ENCODE measurements around the gene TBC1D5. TPM values are rescaled to one million over a fixed set of nuclear protein-coding genes. Genes with fewer than 3 reads are reported as not detected.

Gene TBC1D5
- total and polyA plus RNA-seq, 2 of the 4 experiments (the other 2 are of a cell fraction) = 16.4 to 57.0 TPM

GRCh38 chr3:17752436-17752835 is 10.0 kb upstream of the TBC1D5 start:
- POLR2A ChIA-PET (ENCODE audit: unreplicated experiment) = no interaction called here
- CTCF ChIA-PET = no interaction called here
- no peak overlapping the region for H3K9ac ChIP-seq (ENCODE audit: low read depth, low read length)
- H3K18ac ChIP-seq (ENCODE audit: low read depth, low read length) = no peak overlapping the region
- dilution Hi-C loops (cut with HindIII; ENCODE audit: low sequenced_read_pairs, unreplicated experiment) (no loop called here), in situ Hi-C loops (cut with MboI; ENCODE audit: low sequenced_read_pairs) (no loop called here), intact Hi-C loops (cut with micrococcal nuclease) (no loop called here)
- H3K27me3 ChIP-seq (ENCODE audit: control insufficient read depth, insufficient read depth, low read length) = no peaks in the 10 kb centered on the region; the same call in 1 of the 2 replicates
- H3K14ac ChIP-seq (replicated peaks; ENCODE audit: low read depth, low read length) = no peak overlapping the region
- H4K5ac ChIP-seq (ENCODE audit: low read depth, low read length) = no peak overlapping the region
- H2BK20ac ChIP-seq (ENCODE audit: low read depth, low read length) = no peak overlapping the region
- H3K9me1 ChIP-seq (ENCODE audit: insufficient read depth, low read length) = no peaks in the 10 kb centered on the region
- no peaks in the 10 kb centered on the region for H3K79me1 ChIP-seq (ENCODE audit: low read depth in 1 of 2, low read length in 2 of 2)
- H2BK5ac ChIP-seq (ENCODE audit: low read depth, low read length, poor library complexity, severe bottlenecking) = no peak overlapping the region
- H2BK15ac ChIP-seq (ENCODE audit: low read depth, low read length) = no peak overlapping the region
- no peak overlapping the region for H3K56ac ChIP-seq (ENCODE audit: extremely low read depth, insufficient read depth, low read length)
- no peaks in the 10 kb centered on the region for H4K20me1 ChIP-seq (ENCODE audit: insufficient read depth, low read length)
- no peak overlapping the region for H2AK5ac ChIP-seq (ENCODE audit: low read depth, low read length)
- H3K9me3 ChIP-seq (ENCODE audit: control insufficient read depth, insufficient read depth, low read length) = no peaks in the 10 kb centered on the region
- no peak overlapping the region for H2AK9ac ChIP-seq (replicated peaks; ENCODE audit: low read depth, low read length, poor library complexity)
- no peak overlapping the region for H3K27ac ChIP-seq (ENCODE audit: insufficient read depth, low read length)
- DNase-seq (no peak), ATAC-seq (ENCODE audit: low read depth) (no peak)
- H3K4ac ChIP-seq (ENCODE audit: low read depth, low read length) = no peak overlapping the region
- no peak overlapping the region for H3K4me2 ChIP-seq (ENCODE audit: low read depth, low read length)
- H3K4me1 ChIP-seq (ENCODE audit: control insufficient read depth, insufficient read depth, low read length) = no peaks in the 10 kb centered on the region
- no peaks in the 10 kb centered on the region for H3K36me3 ChIP-seq (ENCODE audit: control insufficient read depth, insufficient read depth, low read length)
- no TSS peak for BruUV-seq (replicated peaks)
- no peak overlapping the region for H3K4me3 ChIP-seq (ENCODE audit: insufficient read depth, low read depth, low read length)
- H2AFZ ChIP-seq (replicated peaks; ENCODE audit: low read length, poor library complexity) = no peak overlapping the region
- no peak overlapping the region for H4K91ac ChIP-seq (ENCODE audit: insufficient read depth, low read depth, low read length)
- TF ChIP-seq FOS (IDR thresholded peaks at IDR 0.05; ENCODE audit: low read depth, low read length) = no peak
- no peak for TF ChIP-seq CHD1 (IDR thresholded peaks at IDR 0.05; ENCODE audit: low read depth, low read length)
- TF ChIP-seq BHLHE40 (IDR thresholded peaks at IDR 0.05; ENCODE audit: low read depth, low read length) = no peak
- no peak for TF ChIP-seq SMC3 (IDR thresholded peaks at IDR 0.05; ENCODE audit: low read depth, low read length)
- TF ChIP-seq NFE2L2 (IDR thresholded peaks at IDR 0.05; ENCODE audit: low read depth, low read length) = no peak
- no peak for TF ChIP-seq RFX5 (IDR thresholded peaks at IDR 0.05; ENCODE audit: low read depth, low read length)
- no peak overlapping the region for H2BK120ac ChIP-seq (ENCODE audit: low read depth, low read length)
- H3K23ac ChIP-seq (ENCODE audit: low read depth, low read length) = no peak overlapping the region
- WGBS, 2 experiments (ENCODE audit: extremely low coverage in 2 of 2, insufficient read length in 1 of 2) = no CpG with 5 or more reads among the region's 2 CpGs
- no peak overlapping the region for H4K8ac ChIP-seq (ENCODE audit: low read depth in 2 of 2, low read length in 2 of 2)

Data from IMR-90 (cell line).